ENCODE measurements around the gene UPP2. TPM values are rescaled to one million over a fixed set of nuclear protein-coding genes. Genes with fewer than 3 reads are reported as not detected.

UPP2 gene
- total and polyA plus RNA-seq, 9 of the 15 experiments (the other 6 are each of a cell fraction or from before 2014, with no cell fraction given): not detected

GRCh38 chr2:158099716-158100115 is 2.0 kb upstream of the UPP2 start:
- CTCF ChIA-PET (ENCODE audit: low intra/inter-chr PET ratio): no interaction called here
- Histone ChIP-seq H3K27me3 (ENCODE audit: control insufficient read depth in 2 of 2, insufficient read depth in 2 of 2, low read length in 2 of 2) (peaks cover 0 to 8% of the 10 kb centered on the region in 2 experiments; a peak in 2 of 5 replicates), H3K4me2 (ENCODE audit: insufficient read depth, low read length) (no peak overlapping the region)

More at GRCh38 chr2:158099716-158100115, 2.0 kb upstream of the UPP2 start:
- Histone ChIP-seq H3K9me3 (replicated peaks; ENCODE audit: control insufficient read depth, insufficient read depth, low read depth, low read length) (no peaks in the 10 kb centered on the region), H3K9me1 (ENCODE audit: control insufficient read depth, insufficient read depth, low read length) (no peaks in the 10 kb centered on the region), H3K9ac (ENCODE audit: insufficient read depth in 1 of 2, low read depth in 2 of 2, low read length in 2 of 2) (no peak overlapping the region), H3K4me3 (no peak overlapping the region), H3K4me1 (replicated peaks in 1 of 2; ENCODE audit: control insufficient read depth in 2 of 2, insufficient read depth in 2 of 2, low read length in 2 of 2) (no peaks in the 10 kb centered on the region), H3K79me2 (ENCODE audit: control insufficient read depth, insufficient read depth, low read length) (no peaks in the 10 kb centered on the region), H3K27ac (ENCODE audit: extremely low read depth, low read depth, low read length) (no peak overlapping the region), H3K36me3 (ENCODE audit: control insufficient read depth, insufficient read depth, low read length) (no peaks in the 10 kb centered on the region), H2AFZ (ENCODE audit: low read depth, low read length) (no peak overlapping the region), H4K20me1 (replicated peaks; ENCODE audit: control insufficient read depth, insufficient read depth, low read length) (no peaks in the 10 kb centered on the region)
- POLR2A ChIA-PET: no interaction called here
- in situ Hi-C loops (cut with MboI) (no loop called here), intact Hi-C loops (cut with micrococcal nuclease) (no loop called here)
- 2% methylated on average over 3 of the region's 3 CpGs for WGBS (ENCODE audit: insufficient coverage, low coverage, missing lambda C conversion rate)
- TF ChIP-seq MLLT1 (IDR thresholded peaks at IDR 0.05) (no peak), NUFIP1 (IDR thresholded peaks at IDR 0.05; ENCODE audit: partially characterized antibody) (no peak), NR0B1 (IDR thresholded peaks at IDR 0.05; ENCODE audit: partially characterized antibody) (no peak), ZNF717 (CRISPR knock-in tag; IDR thresholded peaks at IDR 0.05) (no peak), ZNF586 (CRISPR knock-in tag; conservative IDR thresholded peaks at IDR 0.05) (no peak), SMAD1 (IDR thresholded peaks at IDR 0.05; ENCODE audit: low read depth, low read length, partially characterized antibody) (no peak), ZKSCAN1 (IDR thresholded peaks at IDR 0.05; ENCODE audit: low read depth, low read length) (no peak), FOXK2 (conservative IDR thresholded peaks at IDR 0.05 in 1 of 2, IDR thresholded peaks at IDR 0.05 in 1 of 2; ENCODE audit: low read depth in 2 of 2) (no peak), ATF7 (IDR thresholded peaks at IDR 0.05) (no peak), ZNF551 (CRISPR knock-in tag; IDR thresholded peaks at IDR 0.05) (no peak), ZNF75A (CRISPR knock-in tag; IDR thresholded peaks at IDR 0.05) (no peak), ZNF79 (CRISPR knock-in tag; IDR thresholded peaks at IDR 0.05; ENCODE audit: low read depth) (no peak), ZNF174 (CRISPR knock-in tag; IDR thresholded peaks at IDR 0.05) (no peak), IRF2 (CRISPR knock-in tag; IDR thresholded peaks at IDR 0.05) (no peak), TSC22D4 (tag; IDR thresholded peaks at IDR 0.05) (no peak), ARHGAP35 (IDR thresholded peaks at IDR 0.05; ENCODE audit: partially characterized antibody) (no peak), MED1 (CRISPR knock-in tag; IDR thresholded peaks at IDR 0.05; ENCODE audit: borderline replicate concordance) (no peak), SAFB (IDR thresholded peaks at IDR 0.05; ENCODE audit: borderline replicate concordance, low read depth, low read length) (no peak), POLR2B (IDR thresholded peaks at IDR 0.05; ENCODE audit: low read depth, partially characterized antibody) (no peak)
- no peak for FAIRE-seq
- no peak for ATAC-seq
- BruUV-seq (replicated peaks): no TSS peak
- DNase-seq (ENCODE audit: extremely low read depth in 1 of 4, low spot score in 3 of 4): no peak

All from K562 (cell line).